Duodenal mucosa (tissue), 2 donors: ENCODE measurements around the gene TYW1B.
"Not testable (repeated sequence)": the region's sequence is repeated elsewhere in the genome, so short reads cannot be mapped to it uniquely, and the experiment has no call there.

ENCODE experiments used
- H3K27ac ChIP-seq: one replicate; pipeline ENCODE4 v1.7.0; 2013; ENCODE audit warnings: low read depth, low read length
- H3K27me3 ChIP-seq, 2 donors: one replicate each; pipeline ENCODE4 v1.7.0; 2013; ENCODE audit warnings: low read length in 2 of 2, control low read depth in 1 of 2; ENCODE audit not compliant: insufficient read depth in 2 of 2, control insufficient read depth in 1 of 2
- H3K36me3 ChIP-seq, 2 donors: one replicate each; pipeline ENCODE4 v1.7.0; 2013; ENCODE audit warnings: low read length in 2 of 2, control low read depth in 1 of 2; ENCODE audit not compliant: insufficient read depth in 2 of 2, control insufficient read depth in 1 of 2
- H3K4me1 ChIP-seq, 2 donors: one replicate each; pipeline ENCODE4 v1.7.0; 2013; ENCODE audit warnings: low read length in 2 of 2, control low read depth in 1 of 2; ENCODE audit not compliant: insufficient read depth in 2 of 2, control insufficient read depth in 1 of 2
- H3K4me3 ChIP-seq, 2 donors: one replicate each; pipeline ENCODE4 v1.7.0; 2013; ENCODE audit warnings: low read length in 2 of 2, low read depth in 1 of 2
- H3K9ac ChIP-seq, 2 donors: one replicate each; pipeline ENCODE4 v1.7.0; 2013; ENCODE audit warnings: low read length in 2 of 2, low read depth in 1 of 2
- H3K9me3 ChIP-seq, 2 donors: one replicate each; pipeline ENCODE4 v1.7.0; 2013; ENCODE audit warnings: low read length in 2 of 2, control low read depth in 1 of 2; ENCODE audit not compliant: control insufficient read depth in 1 of 2

Gene TYW1B

GRCh38 chr7:72632765-72633292 is 195.2 kb downstream of the TYW1B start:
- not testable (repeated sequence) for H3K27me3 ChIP-seq, H3K36me3 ChIP-seq, H3K9ac ChIP-seq, H3K9me3 ChIP-seq, H3K4me1 ChIP-seq, H3K27ac ChIP-seq, H3K4me3 ChIP-seq

DNA sequence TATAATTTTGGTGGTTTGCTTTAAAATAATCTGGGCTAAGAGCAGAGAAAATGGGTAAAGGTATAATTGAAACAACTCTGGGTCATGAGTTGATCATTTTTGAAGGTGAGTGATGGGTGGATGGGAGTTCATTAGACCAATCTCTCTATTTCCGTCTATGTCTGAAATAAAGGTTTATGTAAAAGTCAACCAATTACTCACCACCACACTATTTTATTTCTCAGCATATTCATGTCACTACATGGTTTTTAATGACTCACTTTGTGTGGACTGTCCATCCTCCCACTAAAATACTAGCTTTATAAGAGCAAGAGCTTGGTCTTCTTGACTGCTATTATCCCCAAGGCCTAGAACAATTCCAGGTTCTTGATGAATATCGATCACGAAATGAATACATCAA is 199.6 kb downstream of the TYW1B start:
- H3K4me1 ChIP-seq, H3K27ac ChIP-seq, H3K9me3 ChIP-seq, H3K27me3 ChIP-seq, H3K36me3 ChIP-seq, H3K9ac ChIP-seq, H3K4me3 ChIP-seq: not testable (repeated sequence)

DNA sequence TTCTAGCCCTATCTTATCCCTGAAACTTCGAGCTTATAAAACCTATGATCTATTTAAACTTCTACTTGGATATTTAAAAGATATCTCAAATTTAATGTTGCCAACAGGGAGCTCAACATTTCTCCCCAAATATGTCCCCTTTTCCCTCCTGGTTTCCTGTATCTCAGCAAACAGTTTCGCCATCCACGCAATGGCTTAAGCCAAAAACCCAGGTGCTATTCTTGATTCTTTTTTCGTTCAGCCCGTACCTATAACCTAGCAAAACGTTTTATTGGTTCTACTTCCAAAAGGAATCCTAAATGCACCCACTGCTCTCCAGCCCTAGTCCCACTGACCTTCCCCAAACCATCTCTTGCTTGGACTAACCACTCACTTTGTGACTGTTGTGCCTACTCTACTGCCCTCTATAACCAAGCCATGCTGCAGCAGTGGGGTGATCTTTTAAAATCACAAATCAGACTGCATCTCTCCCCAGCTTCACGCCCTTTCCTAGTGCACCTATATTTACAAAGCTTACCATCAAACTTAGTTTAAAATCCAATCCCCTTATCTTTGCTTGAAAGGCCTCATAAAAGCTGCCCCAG is 201.5 kb downstream of the TYW1B start:
- not testable (repeated sequence) for H3K27me3 ChIP-seq, H3K27ac ChIP-seq, H3K9ac ChIP-seq, H3K36me3 ChIP-seq, H3K9me3 ChIP-seq, H3K4me3 ChIP-seq, H3K4me1 ChIP-seq

- not testable (repeated sequence) for H3K9ac ChIP-seq, H3K9me3 ChIP-seq, H3K4me1 ChIP-seq, H3K4me3 ChIP-seq, H3K36me3 ChIP-seq, H3K27me3 ChIP-seq, H3K27ac ChIP-seq
Observed at GRCh38 chr7:72625721-72626423, 202.1 kb downstream of the TYW1B start.

GRCh38 chr7:72622532-72622931 is 205.5 kb downstream of the TYW1B start:
- H3K9ac ChIP-seq: no peak overlapping the region
- H3K36me3 ChIP-seq: no peaks in the 10 kb centered on the region
- H3K9me3 ChIP-seq: no peaks in the 10 kb centered on the region
- no peaks in the 10 kb centered on the region for H3K27me3 ChIP-seq
- H3K4me3 ChIP-seq: no peak overlapping the region
- H3K4me1 ChIP-seq: no peaks in the 10 kb centered on the region
- H3K27ac ChIP-seq: no peak overlapping the region

- H3K9ac ChIP-seq, H3K36me3 ChIP-seq, H3K27me3 ChIP-seq, H3K27ac ChIP-seq, H3K9me3 ChIP-seq, H3K4me3 ChIP-seq, H3K4me1 ChIP-seq: not testable (repeated sequence)
Observed at GRCh38 chr7:72621761-72622187, 206.2 kb downstream of the TYW1B start.

- H3K36me3 ChIP-seq, H3K9me3 ChIP-seq, H3K9ac ChIP-seq, H3K4me1 ChIP-seq, H3K27ac ChIP-seq, H3K4me3 ChIP-seq, H3K27me3 ChIP-seq: not testable (repeated sequence)
Observed at GRCh38 chr7:72620923-72621322, 207.1 kb downstream of the TYW1B start.

- not testable (repeated sequence) for H3K27ac ChIP-seq, H3K4me1 ChIP-seq, H3K4me3 ChIP-seq, H3K9ac ChIP-seq, H3K36me3 ChIP-seq, H3K27me3 ChIP-seq, H3K9me3 ChIP-seq
Observed at GRCh38 chr7:72618435-72619180, 209.4 kb downstream of the TYW1B start.

DNA sequence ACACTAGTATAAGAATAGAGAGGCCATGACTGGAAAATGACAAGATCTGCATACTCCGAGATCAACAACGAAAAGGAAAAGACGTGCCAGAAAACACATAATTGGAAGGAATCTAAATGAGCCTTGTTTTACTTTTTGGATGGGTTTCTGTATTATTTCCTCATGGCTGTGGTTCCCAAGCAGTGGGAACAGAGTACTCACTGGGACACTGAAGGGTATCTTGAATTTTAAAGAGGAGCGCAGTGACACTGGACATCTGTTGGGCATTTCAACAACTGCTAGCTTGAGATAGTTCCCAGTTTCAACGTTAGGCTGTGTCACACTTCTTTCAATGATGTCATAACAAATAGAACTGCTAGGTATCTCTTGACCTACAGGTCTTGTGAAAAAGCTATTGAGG is 218.2 kb downstream of the TYW1B start:
- not testable (repeated sequence) for H3K4me3 ChIP-seq, H3K36me3 ChIP-seq, H3K27me3 ChIP-seq, H3K9me3 ChIP-seq, H3K9ac ChIP-seq, H3K4me1 ChIP-seq, H3K27ac ChIP-seq

- H3K36me3 ChIP-seq, H3K27me3 ChIP-seq, H3K9ac ChIP-seq, H3K4me1 ChIP-seq, H3K4me3 ChIP-seq, H3K9me3 ChIP-seq, H3K27ac ChIP-seq: not testable (repeated sequence)
Observed at GRCh38 chr7:72607988-72608387, 220.0 kb downstream of the TYW1B start.
